ENCODE data around the gene MLLT1. TPM values are rescaled to one million over a fixed set of nuclear protein-coding genes. Genes with fewer than 3 reads are reported as not detected.

The MLLT1 gene
- total RNA-seq, 1 experiment from 2014 or later = 29.0 TPM

GRCh38 chr19:6325614-6326013, 45.8 kb upstream of the MLLT1 start:
- Histone ChIP-seq H3K36me3 (ENCODE audit: low read depth, low read length) (no peaks in the 10 kb centered on the region), H3K9me3 (ENCODE audit: low read length) (no peaks in the 10 kb centered on the region), H2AFZ (ENCODE audit: low read length) (no peak overlapping the region), H3K27ac (ENCODE audit: low read length) (no peak overlapping the region), H4K20me1 (ENCODE audit: low read length) (no peaks in the 10 kb centered on the region), H3K4me3 (ENCODE audit: low read length) (no peak overlapping the region), H3K79me2 (ENCODE audit: low read length) (no peaks in the 10 kb centered on the region), H3K4me2 (ENCODE audit: low read length) (no peak overlapping the region), H3K27me3 (ENCODE audit: low read length) (peaks cover 10% of the 10 kb centered on the region; the same call in 1 of the 2 replicates), H3K4me1 (ENCODE audit: insufficient read depth, low read length) (no peaks in the 10 kb centered on the region), H3F3A (ENCODE audit: low read length, unreplicated experiment) (no peaks in the 10 kb centered on the region), H3K9me2 (replicated peaks; ENCODE audit: low read length) (no peaks in the 10 kb centered on the region), H3K9ac (ENCODE audit: low read length) (no peak overlapping the region)
- no TSS peak for BruUV-seq (replicated peaks)
- DNase-seq (no peak), ATAC-seq (no peak)
- intact Hi-C loops (cut with micrococcal nuclease) = no loop called here
- ChIA-PET POLR2A (ENCODE audit: unreplicated experiment) (no interaction called here), CTCF (no interaction called here)
- no peak for TF ChIP-seq CTCF (conservative IDR thresholded peaks at IDR 0.05; ENCODE audit: low read depth, low read length)
- no peak for TF ChIP-seq EZH2phosphoT487 (IDR thresholded peaks at IDR 0.05; ENCODE audit: borderline replicate concordance, low read length)
- no peak for TF ChIP-seq EZH2 (IDR thresholded peaks at IDR 0.05; ENCODE audit: low read length, unreplicated experiment)

DNA sequence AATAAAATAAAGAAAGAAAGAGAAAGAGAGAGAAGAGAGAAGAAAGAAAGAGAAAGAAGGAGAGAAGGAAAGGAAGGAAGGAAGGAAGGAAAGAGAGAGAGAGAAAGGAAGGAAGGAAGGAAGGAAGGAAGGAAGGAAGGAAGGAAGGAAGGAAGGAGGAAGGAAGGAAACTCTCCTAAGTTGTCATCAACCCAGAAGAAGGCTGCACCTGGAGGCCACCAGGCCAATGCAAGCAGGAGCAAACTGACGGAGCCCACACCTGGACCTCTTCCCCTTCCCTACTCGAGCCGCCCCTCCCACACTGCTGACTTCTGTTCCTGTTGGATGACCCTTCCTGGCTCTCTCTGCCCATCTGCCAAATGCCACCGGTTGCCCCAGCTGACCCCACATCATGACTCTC, 45.0 kb upstream of the MLLT1 start:
- no peak for TF ChIP-seq EZH2phosphoT487 (IDR thresholded peaks at IDR 0.05; ENCODE audit: borderline replicate concordance, low read length)
- no peak for TF ChIP-seq EZH2 (IDR thresholded peaks at IDR 0.05; ENCODE audit: low read length, unreplicated experiment)
- TF ChIP-seq CTCF (conservative IDR thresholded peaks at IDR 0.05; ENCODE audit: low read depth, low read length) = no peak
- BruUV-seq (replicated peaks) = no TSS peak
- H3K4me3 ChIP-seq (ENCODE audit: low read length) = no peak overlapping the region

DNA sequence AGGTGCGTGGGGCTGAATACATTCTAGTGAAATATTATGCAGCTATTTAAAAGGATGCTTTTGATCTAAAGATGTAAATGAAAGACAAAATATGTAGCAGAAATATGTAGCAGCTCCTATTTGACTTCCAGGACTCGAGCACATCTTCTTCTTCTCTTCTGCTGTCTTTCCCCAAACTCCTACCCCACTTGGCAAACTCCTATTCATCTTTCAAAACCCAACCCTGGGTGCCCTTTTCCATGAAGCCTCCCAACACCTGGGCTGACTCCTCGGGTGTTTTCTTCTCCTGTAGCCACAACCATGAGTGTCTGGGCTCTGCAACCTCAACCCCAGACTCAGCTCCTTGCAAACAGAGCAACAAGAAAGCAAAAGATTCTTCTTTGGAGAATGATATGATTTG, 42.5 kb upstream of the MLLT1 start:
- H3K27me3 ChIP-seq (ENCODE audit: low read length) = peaks cover 10% of the 10 kb centered on the region; the same call in 1 of the 2 replicates
- no peaks in the 10 kb centered on the region for H3K9me3 ChIP-seq (ENCODE audit: low read length)
- no peaks in the 10 kb centered on the region for H3K79me2 ChIP-seq (ENCODE audit: low read length)
- ChIA-PET CTCF (no interaction called here), POLR2A (ENCODE audit: unreplicated experiment) (no interaction called here)
- no peak overlapping the region for H2AFZ ChIP-seq (ENCODE audit: low read length)
- H3F3A ChIP-seq (ENCODE audit: low read length, unreplicated experiment) = no peaks in the 10 kb centered on the region
- H3K36me3 ChIP-seq (ENCODE audit: low read depth, low read length) = no peaks in the 10 kb centered on the region
- H3K9me2 ChIP-seq (replicated peaks; ENCODE audit: low read length) = no peaks in the 10 kb centered on the region
- intact Hi-C loops (cut with micrococcal nuclease) = no loop called here
- ATAC-seq = no peak
- no peak overlapping the region for H3K4me3 ChIP-seq (ENCODE audit: low read length)
- no peak for DNase-seq
- H3K4me2 ChIP-seq (ENCODE audit: low read length) = no peak overlapping the region
- no peaks in the 10 kb centered on the region for H4K20me1 ChIP-seq (ENCODE audit: low read length)
- H3K27ac ChIP-seq (ENCODE audit: low read length) = no peak overlapping the region
- no TSS peak for BruUV-seq (replicated peaks)
- no peak overlapping the region for H3K9ac ChIP-seq (ENCODE audit: low read length)
- H3K4me1 ChIP-seq (ENCODE audit: insufficient read depth, low read length) = no peaks in the 10 kb centered on the region
- no peak for TF ChIP-seq EZH2phosphoT487 (IDR thresholded peaks at IDR 0.05; ENCODE audit: borderline replicate concordance, low read length)
- TF ChIP-seq EZH2 (IDR thresholded peaks at IDR 0.05; ENCODE audit: low read length, unreplicated experiment) = no peak
- no peak for TF ChIP-seq CTCF (conservative IDR thresholded peaks at IDR 0.05; ENCODE audit: low read depth, low read length)

More for the DNA sequence above, 45.0 kb upstream of the MLLT1 start:
- Histone ChIP-seq H3K36me3 (ENCODE audit: low read depth, low read length) (no peaks in the 10 kb centered on the region), H3F3A (ENCODE audit: low read length, unreplicated experiment) (no peaks in the 10 kb centered on the region), H3K4me1 (ENCODE audit: insufficient read depth, low read length) (no peaks in the 10 kb centered on the region), H3K27ac (ENCODE audit: low read length) (no peak overlapping the region), H3K79me2 (ENCODE audit: low read length) (no peaks in the 10 kb centered on the region), H2AFZ (ENCODE audit: low read length) (no peak overlapping the region), H3K9ac (ENCODE audit: low read length) (no peak overlapping the region), H3K9me2 (replicated peaks; ENCODE audit: low read length) (no peaks in the 10 kb centered on the region), H3K27me3 (ENCODE audit: low read length) (peaks cover 10% of the 10 kb centered on the region; the same call in 1 of the 2 replicates), H3K4me2 (ENCODE audit: low read length) (no peak overlapping the region), H3K9me3 (ENCODE audit: low read length) (no peaks in the 10 kb centered on the region), H4K20me1 (ENCODE audit: low read length) (no peaks in the 10 kb centered on the region)
- POLR2A ChIA-PET (ENCODE audit: unreplicated experiment) = no interaction called here
- CTCF ChIA-PET = interaction anchor here (0.6 kb wide), 1 partner anchor 29 kb away, joined by 5 read pairs; no protein-coding TSS in a partner anchor
- no peak for DNase-seq
- intact Hi-C loops (cut with micrococcal nuclease) = no loop called here
- no peak for ATAC-seq

All from PC-3 (cell line).